ENCODE results near the gene ADRA2B.

The ADRA2B gene

DNA sequence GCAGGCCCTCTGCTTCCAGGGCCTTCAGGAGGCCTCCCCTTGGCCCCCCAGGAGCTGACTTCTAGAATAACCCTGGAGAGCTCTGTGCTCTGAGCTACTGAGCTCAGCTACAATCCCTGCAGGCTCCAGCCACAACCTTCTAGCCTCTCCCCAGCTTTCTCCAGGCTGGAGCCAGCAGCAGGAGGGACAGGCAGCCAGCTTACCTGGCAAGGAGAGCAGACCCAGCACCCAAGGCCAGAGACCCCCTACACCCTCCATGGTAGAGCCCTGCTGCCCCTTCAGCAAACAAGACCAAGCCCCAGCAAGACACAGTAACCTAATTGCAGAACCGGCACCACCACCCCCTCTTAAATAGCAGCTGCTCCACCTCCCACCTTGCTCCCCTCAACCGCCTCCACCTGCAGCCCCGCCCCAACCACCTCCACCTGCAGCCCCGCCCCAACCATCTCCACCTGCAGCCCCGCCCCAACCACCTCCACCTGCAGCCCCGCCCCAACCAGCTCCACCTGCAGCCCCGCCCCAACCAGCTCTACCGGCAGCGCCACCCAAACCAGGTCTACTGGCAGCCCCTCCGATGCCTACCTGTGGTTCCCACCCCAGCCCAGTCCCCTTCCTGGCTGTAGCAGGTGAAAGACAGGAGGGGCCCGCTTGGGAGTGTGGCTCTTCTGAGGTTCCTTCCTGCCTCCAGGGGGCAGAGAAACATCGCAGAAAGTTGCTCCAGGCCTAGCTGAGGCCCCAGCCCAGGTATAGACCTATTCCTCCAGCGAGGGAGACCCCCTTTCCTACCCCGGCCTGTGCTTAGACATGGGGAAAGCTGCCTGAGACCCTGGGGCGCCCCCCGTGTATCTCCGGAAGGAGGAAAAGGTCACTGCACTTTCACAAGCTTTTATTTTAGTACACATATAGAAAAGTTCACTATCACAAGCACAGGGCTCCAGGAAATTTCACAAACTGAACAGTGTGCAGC is 22.1 kb upstream of the ADRA2B start, which contains the start of gene ASTL:
TSS of gene ASTL (minus strand) at position 324 of the 967 bp plus-strand sequence. CDS start at position 258, 66 bp downstream.
- DNase-seq (ENCODE audit: insufficient read length, low spot score), result no peak
- peak; percentile 92 for FAIRE-seq

DNA sequence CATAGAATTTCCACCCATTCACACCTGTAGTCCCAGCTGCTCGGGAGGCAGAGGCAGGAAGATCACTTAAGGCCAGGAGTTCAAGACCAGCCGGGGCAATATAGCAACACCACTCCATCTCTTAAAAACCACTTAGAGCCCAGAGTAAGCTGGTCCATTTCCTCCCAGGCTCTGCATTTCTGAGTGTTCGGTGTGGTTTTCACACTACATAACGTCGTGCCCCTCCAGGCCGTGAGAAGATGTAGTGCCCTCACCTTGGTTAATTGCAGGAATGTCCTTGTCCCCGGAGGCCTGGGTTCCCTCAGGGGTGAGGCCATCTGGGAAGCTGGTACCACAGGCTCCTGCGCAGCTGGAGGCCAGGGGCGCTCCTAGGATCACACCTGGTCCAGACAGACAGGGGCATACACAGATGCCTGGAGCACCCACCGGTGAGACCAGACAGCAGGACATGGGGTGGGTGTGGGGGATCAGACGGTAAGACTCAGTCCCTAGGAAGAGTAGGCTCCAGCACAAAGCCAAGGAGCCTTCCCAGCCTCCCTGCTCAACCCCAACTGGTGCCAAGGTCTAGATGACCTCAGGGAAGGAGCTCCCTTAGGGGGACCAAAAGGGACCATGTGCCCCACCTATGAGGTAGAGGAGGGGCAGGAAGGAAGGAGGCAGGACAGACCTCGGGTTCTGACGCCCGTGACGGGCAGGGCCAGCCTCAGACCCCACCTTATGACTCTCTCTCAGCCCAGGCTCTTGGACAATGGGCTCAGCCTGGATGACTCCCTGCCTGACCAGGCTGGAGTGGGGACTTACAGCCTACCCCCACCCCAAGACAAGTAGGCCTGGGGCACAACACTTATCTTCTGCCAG is 21.2 kb upstream of the ADRA2B start:
- DNase-seq (ENCODE audit: insufficient read length, low spot score) (no peak), FAIRE-seq (no peak)

DNA sequence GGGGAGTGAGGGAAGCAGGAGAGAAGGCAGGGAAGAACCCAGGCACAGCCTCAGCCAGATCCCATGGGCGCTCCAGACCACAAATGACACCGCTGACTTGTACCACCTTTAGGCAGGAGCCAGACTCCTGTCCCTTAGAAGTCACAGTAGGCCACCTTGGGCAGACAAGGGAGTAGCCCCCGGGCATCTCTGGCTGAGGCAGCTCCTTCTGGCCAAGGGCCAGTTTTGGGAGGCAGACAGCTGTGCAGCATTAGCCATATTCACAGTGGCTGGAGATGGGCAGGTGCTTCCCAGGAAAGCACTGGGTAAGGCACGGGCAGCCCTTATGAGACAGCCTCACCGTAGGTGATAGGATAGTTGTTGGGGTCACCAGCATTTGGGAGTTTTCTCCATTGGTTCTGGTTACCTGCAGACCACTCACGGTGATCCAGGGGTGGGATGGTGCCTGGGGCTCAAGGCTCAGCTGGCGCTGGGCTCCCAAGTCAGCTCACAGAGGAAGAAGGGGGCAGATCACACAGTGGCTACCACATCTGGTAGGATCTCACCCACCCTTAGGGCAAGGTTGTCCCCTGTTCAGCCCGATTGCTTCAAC is 19.9 kb upstream of the ADRA2B start:
- FAIRE-seq, result no peak

DNA sequence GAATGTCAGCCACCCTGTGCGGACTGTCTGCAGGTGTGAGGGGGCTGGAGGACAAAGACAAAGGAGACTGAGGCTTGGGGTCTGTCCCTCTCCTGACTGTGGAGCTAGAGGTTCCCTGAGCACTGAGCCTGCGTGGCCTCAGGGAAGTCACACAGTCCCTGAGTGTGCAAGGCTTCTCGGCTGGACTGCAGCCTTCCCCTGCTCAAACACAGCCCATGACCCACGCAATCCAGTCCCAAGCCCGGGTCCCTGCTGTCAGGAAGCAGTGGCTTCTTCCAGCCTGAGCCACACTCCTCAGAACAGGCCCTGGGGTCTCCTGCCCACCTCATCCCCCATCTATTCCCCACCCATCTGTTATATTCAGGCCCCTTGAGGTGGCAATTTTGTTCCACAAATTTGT is 19.2 kb upstream of the ADRA2B start:
- DNase-seq (ENCODE audit: insufficient read length, low spot score) (no peak), FAIRE-seq (no peak)

More for the DNA sequence above, 19.9 kb upstream of the ADRA2B start:
- no peak for DNase-seq (ENCODE audit: insufficient read length, low spot score)

DNA sequence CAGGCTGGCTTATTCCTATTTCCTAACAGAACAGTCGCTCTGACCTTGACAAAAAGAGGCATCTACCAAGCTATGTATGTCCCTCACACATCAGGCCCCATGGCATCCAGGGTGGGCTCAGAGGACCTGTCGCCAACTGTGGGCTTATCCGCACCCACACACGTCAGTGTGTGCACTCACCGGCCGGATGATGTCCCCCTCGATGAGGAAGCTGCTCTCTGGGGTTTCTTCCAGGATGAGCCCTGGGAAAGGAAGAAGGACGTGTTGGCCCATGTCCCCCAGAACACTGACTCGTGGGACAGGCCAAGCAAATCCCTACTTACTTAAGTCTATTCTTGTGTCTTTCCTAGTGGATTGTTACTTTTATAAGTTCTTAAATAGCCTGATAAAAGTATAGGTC is 18.8 kb upstream of the ADRA2B start:
- DNase-seq (ENCODE audit: insufficient read length, low spot score) (no peak), FAIRE-seq (no peak)

DNA sequence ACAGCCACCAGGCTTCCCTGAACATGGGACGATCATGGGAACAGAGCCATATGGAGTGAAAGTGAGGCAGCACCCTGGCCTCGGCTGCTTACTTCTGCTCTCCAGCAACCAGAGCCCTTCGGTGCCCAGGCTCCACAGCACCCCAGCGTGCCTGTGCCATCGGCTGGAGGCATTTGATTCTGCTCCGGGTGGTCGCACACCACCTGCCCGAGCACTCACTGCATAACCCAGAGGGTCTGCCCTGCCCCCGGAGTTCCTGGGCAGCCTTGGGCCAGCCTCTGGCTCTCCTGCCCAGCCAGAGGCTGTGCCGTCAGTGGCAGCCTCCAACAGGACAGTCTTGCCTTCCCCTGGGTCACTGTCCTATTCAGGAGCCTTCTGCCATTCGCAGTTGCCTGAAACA is 18.1 kb upstream of the ADRA2B start:
- FAIRE-seq (no peak), DNase-seq (ENCODE audit: insufficient read length, low spot score) (no peak)

DNA sequence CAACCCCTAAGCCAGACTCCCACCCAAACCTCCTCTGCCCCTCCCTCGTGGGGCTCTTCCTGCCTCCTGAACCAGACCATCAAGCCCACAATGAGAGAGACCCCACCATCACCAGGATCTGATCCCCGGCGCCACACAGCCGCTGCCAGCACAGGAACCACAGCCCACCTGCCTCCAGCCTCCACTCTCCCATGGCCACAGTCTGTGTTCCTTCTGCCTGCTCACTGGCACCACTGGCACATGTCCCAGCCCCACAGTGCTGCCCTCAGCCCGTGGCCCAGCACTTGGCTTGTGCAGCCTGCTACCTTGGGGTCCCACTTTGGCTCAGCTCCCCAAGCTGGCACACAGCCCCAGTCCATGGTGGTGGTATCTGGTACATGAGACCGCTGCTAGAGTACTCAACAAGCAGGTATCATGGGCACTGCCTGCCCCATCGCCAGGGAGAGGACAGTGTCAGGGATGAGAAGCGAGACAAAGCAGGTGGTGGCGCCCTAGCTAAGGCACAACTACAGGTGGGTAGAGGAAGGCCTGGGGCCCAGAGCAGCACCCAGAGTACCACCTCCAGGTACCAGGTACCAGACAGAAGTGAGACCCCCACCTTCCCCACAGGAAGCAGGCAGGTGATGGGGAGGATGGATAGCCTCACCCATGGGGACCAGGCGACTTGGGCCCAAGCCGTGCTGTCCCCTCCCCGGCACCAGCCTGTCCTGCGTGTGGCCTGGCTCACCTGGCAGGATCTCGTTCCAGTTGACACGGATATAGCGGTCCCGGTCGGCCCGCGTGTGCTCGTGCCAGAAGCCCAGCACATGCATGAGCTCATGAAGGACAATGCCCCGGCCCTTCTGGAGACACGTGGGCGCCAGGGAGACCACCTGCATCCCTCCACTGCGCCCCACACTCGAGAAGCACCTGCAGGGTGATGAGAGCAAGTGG is 15.7 kb upstream of the ADRA2B start:
- DNase-seq (ENCODE audit: insufficient read length, low spot score), result no peak
- no peak for FAIRE-seq

DNA sequence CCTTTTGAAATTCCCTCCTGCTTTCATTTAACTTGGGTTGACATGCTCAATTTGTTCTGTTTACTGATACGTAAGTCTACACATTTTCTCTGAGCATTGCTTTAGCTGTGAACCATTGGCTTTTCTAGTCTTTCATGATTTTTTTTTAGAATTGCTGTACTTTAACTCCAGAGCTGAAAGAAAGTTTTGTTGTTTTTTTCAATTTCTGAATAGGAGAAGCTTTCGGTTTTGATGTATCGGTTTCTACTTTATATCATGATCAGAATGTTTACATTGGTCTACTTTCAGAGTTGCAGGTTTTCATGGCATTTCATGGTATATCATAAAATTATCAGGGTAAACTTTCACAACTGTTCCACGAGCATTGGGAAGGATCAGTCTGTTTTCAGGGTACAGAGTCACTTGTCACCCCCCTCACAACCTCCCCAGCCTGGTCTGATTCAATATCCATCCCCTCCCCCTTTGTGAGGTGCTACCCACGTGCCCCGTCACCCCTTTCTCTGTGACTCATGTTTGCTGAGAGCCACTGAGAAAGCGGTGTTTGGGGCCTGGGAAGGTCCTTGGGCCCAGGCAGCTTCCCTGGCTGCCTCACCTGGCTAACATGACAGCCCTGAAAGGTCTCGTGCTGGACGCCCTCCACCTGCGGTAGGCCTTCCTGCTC is 14.9 kb upstream of the ADRA2B start:
- DNase-seq (ENCODE audit: insufficient read length, low spot score), result no peak
- FAIRE-seq, result no peak

- FAIRE-seq (no peak), DNase-seq (ENCODE audit: insufficient read length, low spot score) (no peak)
These were observed 14.1 kb upstream of the ADRA2B start for GRCh38 chr2:96130483-96130882.

- FAIRE-seq, result no peak
- DNase-seq (ENCODE audit: insufficient read length, low spot score), result no peak
These were observed 13.3 kb upstream of the ADRA2B start for GRCh38 chr2:96129528-96130120.

DNA sequence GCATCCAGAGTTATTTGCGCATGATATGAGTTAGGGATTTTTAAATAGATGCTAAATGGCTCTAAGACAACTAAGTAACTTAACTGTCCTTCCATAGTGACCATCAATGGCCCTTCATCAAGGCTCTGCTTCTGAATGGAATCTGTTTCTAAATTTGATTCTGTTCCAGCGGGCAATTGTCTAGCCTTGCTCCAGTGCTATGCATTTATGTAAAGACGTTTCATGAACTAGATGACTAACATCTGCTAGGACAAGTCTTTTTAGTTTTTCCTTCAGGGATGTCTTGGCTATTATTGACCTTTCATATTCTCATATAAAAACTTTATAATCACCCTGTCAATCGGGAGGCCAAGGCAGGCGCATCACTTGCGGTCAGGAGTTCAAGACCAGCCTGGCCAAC is 12.1 kb upstream of the ADRA2B start:
- DNase-seq (ENCODE audit: insufficient read length, low spot score) (no peak), FAIRE-seq (no peak)

DNA sequence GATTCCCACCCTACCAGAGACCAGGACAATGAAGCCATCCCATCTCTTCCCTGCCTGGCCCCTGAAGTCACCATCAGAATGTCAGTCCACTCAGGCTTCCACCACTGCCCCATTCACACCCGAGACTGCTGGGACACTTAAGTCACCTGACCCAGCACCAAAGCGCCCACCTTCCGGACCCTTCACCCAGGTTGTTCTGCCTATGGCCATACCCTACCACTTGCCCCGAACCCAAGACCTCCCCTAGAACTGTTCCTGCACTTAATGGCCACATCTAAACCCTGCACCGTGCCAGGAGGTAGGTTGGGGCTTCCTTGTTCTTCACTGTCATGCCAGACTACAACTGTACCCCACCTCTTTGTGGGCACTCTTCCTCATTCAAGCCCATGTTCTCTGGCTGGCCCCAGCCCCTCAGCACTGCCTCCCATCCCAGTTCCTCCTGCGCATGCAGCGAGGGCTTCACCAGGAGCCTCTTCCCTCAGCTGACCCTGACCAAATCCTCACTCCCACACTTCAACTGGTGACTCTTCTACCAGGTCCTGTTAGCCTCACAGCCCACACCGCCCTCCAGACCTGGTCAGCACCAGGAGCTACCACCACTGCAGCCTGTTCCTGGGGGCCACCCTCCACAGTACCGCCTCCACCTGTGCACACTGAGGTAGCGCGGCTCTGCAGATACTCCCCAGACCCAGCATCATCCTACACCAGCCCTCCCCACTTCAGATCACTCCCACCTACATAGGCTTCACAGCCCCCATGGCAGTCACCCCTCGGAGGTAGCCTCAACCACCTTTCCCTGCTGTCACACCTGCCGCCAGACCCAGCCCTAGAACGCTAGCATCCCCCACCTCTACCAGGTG is 8.3 kb upstream of the ADRA2B start:
- DNase-seq (ENCODE audit: insufficient read length, low spot score) (no peak), FAIRE-seq (no peak)

DNA sequence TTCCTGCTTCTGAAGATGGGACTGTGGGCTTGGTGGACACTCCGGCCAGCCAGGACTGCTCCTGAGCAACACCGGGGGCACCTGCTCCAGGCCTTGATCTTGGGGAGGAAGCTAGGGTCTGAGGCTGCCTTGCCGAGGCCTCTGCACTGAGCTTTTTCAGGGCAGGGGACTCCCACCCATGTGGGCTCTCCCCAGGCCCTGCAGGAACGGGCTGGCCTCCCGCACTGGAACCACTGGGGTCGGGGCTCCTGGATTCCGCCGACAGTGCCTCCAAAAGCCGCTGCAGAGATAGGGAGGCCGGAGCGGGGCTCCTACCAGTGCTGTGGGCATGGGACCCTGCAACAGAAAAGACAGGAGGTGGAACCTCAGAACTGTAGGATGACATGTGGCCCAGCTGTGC is 7.6 kb upstream of the ADRA2B start:
- FAIRE-seq (no peak), DNase-seq (ENCODE audit: insufficient read length, low spot score) (no peak)

GRCh38 chr2:96123290-96123689 is 6.9 kb upstream of the ADRA2B start:
- DNase-seq (ENCODE audit: insufficient read length, low spot score) (no peak), FAIRE-seq (no peak)

DNA sequence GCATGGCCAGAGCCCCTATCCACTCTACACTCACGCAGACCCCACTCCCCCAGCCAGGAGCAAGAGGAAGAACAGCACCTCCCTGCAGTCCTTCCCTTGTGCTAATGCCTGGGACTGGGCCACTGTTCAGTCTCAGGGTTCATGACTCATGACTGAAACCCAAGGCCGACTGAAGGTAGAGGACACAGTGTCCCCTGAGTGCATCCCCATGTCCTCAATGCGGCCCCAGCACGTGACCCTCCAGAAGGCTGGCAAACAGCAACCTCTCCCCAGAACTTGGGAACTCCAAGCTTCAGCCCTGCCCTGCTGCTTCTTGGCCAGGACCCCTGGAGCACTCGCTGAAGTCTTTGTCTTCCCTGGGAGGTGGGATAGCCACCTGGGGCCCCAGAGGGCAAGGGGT is 6.0 kb upstream of the ADRA2B start:
- DNase-seq (ENCODE audit: insufficient read length, low spot score) (no peak), FAIRE-seq (no peak)

DNA sequence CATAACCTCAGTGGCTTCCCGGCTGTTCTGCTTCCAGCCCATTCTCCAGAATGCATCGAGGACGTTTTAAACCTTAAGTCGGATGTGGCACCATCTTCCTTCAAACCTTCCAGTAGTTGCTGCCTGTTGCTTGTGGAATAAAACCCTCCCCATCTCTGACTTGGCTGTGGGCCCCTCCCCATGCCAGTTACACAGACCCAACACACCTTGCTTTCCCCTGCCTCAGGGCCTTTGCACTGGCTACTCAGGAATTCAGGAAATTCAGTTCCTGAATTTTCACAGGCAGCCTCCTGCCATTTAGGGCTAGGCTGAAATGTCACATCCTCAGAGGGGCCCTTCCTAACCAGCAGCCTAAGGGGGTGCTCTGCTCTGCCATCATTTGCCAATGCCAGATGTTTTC is 5.0 kb upstream of the ADRA2B start:
- FAIRE-seq (no peak), DNase-seq (ENCODE audit: insufficient read length, low spot score) (no peak)

GRCh38 chr2:96120991-96121390 is 4.6 kb upstream of the ADRA2B start:
- no peak for FAIRE-seq
- no peak for DNase-seq (ENCODE audit: insufficient read length, low spot score)

GRCh38 chr2:96120091-96120720 is 3.8 kb upstream of the ADRA2B start:
- FAIRE-seq (no peak), DNase-seq (ENCODE audit: insufficient read length, low spot score) (no peak)

Data from GM19239 (cell line).